Subcutaneous preadipocyte (primary cell): Measurements from ENCODE around the gene BORCS6. TPM values are rescaled to one million over a fixed set of nuclear protein-coding genes. Genes with fewer than 3 reads are reported as not detected.

ENCODE experiments used
- total RNA-seq: library from RNA; depleted of rRNA; stranded (reverse); fragments of >200 nt; gene quantifications from 2 replicates; pipeline ENCODE4 v1.2.3, GENCODE V29; 2012

BORCS6 gene
- 5.9 and 6.2 TPM in 2 replicates for total RNA-seq

DNA sequence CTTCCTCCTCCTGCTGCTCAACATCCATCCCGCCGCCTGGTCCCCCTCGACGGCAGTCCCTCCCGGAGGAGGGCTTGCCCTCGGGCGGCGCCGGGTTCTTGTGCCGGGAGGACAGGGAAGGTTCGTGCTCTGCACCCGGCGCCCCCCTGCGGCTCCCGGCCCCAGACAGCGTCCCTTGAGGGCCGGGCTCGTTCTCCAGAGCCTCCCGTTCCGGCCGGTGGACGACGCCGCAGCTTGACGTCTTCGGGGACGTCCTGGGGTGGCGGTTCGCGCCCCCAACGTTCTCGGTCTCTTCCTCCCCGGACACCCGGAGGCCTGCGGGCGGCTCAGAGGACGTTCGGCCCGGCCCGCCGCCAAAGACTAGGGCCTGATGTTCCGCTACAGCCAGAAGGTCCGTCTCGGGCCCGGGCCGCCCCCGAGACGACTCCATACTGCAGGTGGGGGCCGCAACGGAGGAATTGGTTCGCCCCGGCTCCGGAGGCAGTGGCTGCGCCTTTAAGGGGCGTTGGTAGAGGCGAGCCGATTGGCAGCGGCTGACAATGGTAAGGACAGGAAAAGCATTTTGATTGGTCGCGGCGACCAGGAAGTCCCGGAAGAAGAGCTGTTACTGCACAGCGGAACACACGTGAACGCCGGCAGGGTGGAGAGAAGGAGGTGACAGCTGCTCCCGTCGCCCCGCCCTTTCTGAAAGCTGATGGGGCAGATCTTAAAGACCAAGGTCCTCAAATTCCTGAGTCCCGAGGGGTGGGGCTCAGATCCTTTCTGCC is at the start of gene BORCS6:
Gene BORCS6 (minus strand): TSS at position 470 of the 767 bp plus-strand sequence. CDS start 40 bp downstream, at position 430.

DNA sequence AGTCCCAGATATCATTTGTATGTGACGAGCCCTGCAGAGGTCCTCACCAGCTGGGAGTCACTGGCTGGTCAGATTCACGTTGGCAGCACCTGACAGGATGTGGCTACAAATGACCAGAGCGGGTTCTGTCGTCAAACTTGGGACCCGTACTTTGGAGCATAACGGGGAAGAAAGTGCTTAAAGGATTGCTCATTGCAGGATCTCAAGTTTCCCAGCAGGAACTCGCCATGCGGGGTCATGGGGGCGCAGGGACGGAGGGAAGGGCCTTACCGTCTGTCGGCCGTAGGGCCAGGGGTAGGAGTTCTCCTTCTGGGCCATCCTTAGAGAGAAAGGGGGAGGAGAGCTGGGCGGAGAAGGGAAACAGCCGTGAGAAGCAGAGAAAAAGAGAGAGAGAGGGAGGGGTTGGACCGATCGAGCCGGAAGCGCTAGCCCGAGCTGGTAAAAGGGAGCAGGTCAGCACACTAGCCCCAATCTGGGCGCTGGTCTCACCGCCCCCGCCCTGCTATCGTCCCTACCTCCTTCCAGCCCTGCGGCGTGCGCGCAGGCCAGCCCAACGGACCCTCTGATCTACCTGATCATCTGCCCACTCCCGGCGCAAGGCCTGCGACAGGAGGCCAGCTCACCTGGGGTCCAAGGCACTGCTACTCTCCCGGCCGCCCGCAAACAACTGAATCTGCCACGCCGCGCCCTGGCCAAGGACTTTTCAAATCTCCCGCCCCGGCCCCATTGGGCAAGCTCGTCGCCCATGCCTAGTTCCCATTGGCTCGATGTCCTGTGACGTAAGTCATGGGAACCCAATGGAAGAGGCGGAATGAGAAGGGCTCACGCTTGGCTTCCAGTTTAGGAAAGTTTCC is 20.2 kb upstream of the BORCS6 start, which contains the start of gene AURKB:
Gene AURKB (minus strand): TSS at position 669 of the 854 bp plus-strand sequence. CDS start 351 bp downstream, at position 318.

GRCh38 chr17:8176197-8176940 is 13.6 kb downstream of the BORCS6 start, which contains the start of gene TMEM107:
Gene TMEM107 (minus strand): TSS chr17:8176380. CDS start chr17:8176286, 94 bp downstream.

GRCh38 chr17:8162233-8162996 is 27.6 kb downstream of the BORCS6 start, which contains the start of gene VAMP2:
Gene VAMP2 (minus strand): TSS chr17:8162948. CDS start chr17:8162879, 69 bp downstream.

DNA sequence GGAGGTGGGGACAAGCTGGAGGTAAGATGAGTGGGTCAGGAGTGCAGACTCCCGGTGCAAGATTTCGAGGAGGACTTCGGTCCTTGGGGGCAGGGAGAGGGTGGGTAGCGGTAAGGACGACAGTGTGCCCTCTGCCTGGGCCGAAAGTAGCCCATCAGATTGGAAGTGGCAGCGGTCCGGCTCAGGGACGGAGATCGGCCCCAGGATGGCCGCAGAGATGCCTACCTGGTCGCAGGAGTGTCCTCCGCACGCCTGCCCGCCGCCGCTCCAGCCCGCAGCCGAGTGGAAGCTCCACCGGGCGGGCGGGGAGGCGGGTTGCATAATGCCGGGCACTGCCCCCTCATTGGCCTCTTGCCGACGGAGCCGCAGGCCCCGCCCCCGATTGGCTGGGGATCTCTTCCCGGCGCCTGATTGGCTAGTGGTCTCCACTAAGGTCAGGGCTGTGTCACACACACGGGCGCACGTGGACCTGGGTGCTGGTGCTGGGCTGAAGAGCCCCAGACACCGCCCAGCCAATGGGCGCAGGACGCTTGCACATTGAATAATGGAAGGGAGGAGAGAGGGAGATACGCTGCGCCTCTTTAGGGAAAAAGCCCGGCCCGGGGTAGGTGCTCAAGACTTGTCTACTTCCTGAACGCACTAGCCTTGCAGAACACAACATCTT is 37.7 kb downstream of the BORCS6 start, which contains the start of gene PER1:
Gene PER1 (minus strand): TSS at position 293 of the 664 bp plus-strand sequence. CDS start 1,698 bp downstream, outside the sequence.

Other genes with a start within 250 kb of the BORCS6 start
- gene GUCY2D, start 187.6 kb downstream of the BORCS6 start, total RNA-seq: under 0.01 TPM in 1 of 2 replicates, not detected in the other
- gene ALOX15B, start 151.1 kb downstream of the BORCS6 start, total RNA-seq: 0.20 and 1.8 TPM in 2 replicates
- gene ALOX12B, start 102.5 kb downstream of the BORCS6 start, total RNA-seq: 0.73 TPM in 1 of 2 replicates, not detected in the other
- not detected in 2 replicates for gene ALOXE3, start 71.7 kb downstream of the BORCS6 start, total RNA-seq
- 0.37 and 0.39 TPM in 2 replicates for gene HES7, start 66.1 kb downstream of the BORCS6 start, total RNA-seq
- gene PER1, start 37.8 kb downstream of the BORCS6 start, total RNA-seq: 27.2 and 38.1 TPM in 2 replicates
- gene VAMP2, start 27.2 kb downstream of the BORCS6 start, total RNA-seq: 3.3 and 5.5 TPM in 2 replicates
- gene TMEM107, start 13.8 kb downstream of the BORCS6 start, total RNA-seq: 23.9 and 30.1 TPM in 2 replicates
- 24.6 and 32.6 TPM in 2 replicates for gene AURKB, start 20.4 kb upstream of the BORCS6 start, total RNA-seq
- 6.6 and 12.1 TPM in 2 replicates for gene CTC1, start 57.9 kb upstream of the BORCS6 start, total RNA-seq
- 53.6 and 83.7 TPM in 2 replicates for gene PFAS, start 59.1 kb upstream of the BORCS6 start, total RNA-seq
- gene RANGRF, start 98.5 kb upstream of the BORCS6 start, total RNA-seq: 7.6 and 8.1 TPM in 2 replicates
- gene SLC25A35, start 105.2 kb upstream of the BORCS6 start, total RNA-seq: 1.1 and 1.2 TPM in 2 replicates
- not detected in 2 replicates for gene ARHGEF15, start 120.1 kb upstream of the BORCS6 start, total RNA-seq
- not detected in 2 replicates for gene ODF4, start 149.7 kb upstream of the BORCS6 start, total RNA-seq
- 1,773 and 4,256 TPM in 2 replicates for gene RPL26, start 193.0 kb upstream of the BORCS6 start, total RNA-seq
- not detected in 2 replicates for gene RNF222, start 207.6 kb upstream of the BORCS6 start, total RNA-seq
- 39.3 and 53.2 TPM in 2 replicates for gene NDEL1, start 245.7 kb upstream of the BORCS6 start, total RNA-seq